ENCODE data around the gene CTNNA2. TPM values are rescaled to one million over a fixed set of nuclear protein-coding genes. Genes with fewer than 3 reads are reported as not detected.

Gene CTNNA2
- total RNA-seq, 1 experiment from 2014 or later, result not detected

GRCh38 chr2:80377071-80377470 lies 864.2 kb downstream of the CTNNA2 start:
- DNase-seq, result no peak

GRCh38 chr2:80380736-80381135 lies 867.9 kb downstream of the CTNNA2 start:
- no peaks in the 10 kb centered on the region for H3F3A ChIP-seq (ENCODE audit: insufficient read depth, low read depth)
- H4K20me1 ChIP-seq (ENCODE audit: insufficient read depth), result no peaks in the 10 kb centered on the region
- H3K4me3 ChIP-seq, result no peak overlapping the region
- H3K79me2 ChIP-seq (ENCODE audit: low read depth), result no peaks in the 10 kb centered on the region
- no peak for DNase-seq
- CTCF ChIA-PET, result no interaction called here
- H3K27me3 ChIP-seq (ENCODE audit: insufficient read depth, low read depth), result 0 out of 2 replicates have a peak, but pooled peaks cover 5% of the 10 kb centered on the region
- H3K9me3 ChIP-seq (ENCODE audit: insufficient read depth, low read depth), result no peaks in the 10 kb centered on the region
- no peak overlapping the region for H3K4me2 ChIP-seq
- intact Hi-C loops (cut with micrococcal nuclease; ENCODE audit: unreplicated experiment), result no loop called here
- H3K27ac ChIP-seq, result no peak overlapping the region
- no TSS peak for BruUV-seq (replicated peaks)
- no peak for TF ChIP-seq EZH2 (IDR thresholded peaks at IDR 0.05; ENCODE audit: low read depth)
- no peak for TF ChIP-seq CTCF (conservative IDR thresholded peaks at IDR 0.05)
- H2AFZ ChIP-seq, result no peak overlapping the region
- H3K4me1 ChIP-seq (replicated peaks; ENCODE audit: insufficient read depth), result no peaks in the 10 kb centered on the region
- POLR2A ChIA-PET (ENCODE audit: unreplicated experiment), result no interaction called here
- H3K9me2 ChIP-seq (ENCODE audit: insufficient read depth), result no peaks in the 10 kb centered on the region
- H3K36me3 ChIP-seq (ENCODE audit: low read depth), result no peaks in the 10 kb centered on the region

More at GRCh38 chr2:80377071-80377470, 864.2 kb downstream of the CTNNA2 start:
- no peaks in the 10 kb centered on the region for H3F3A ChIP-seq (ENCODE audit: insufficient read depth, low read depth)
- intact Hi-C loops (cut with micrococcal nuclease; ENCODE audit: unreplicated experiment), result no loop called here
- H2AFZ ChIP-seq, result no peak overlapping the region
- H3K27ac ChIP-seq, result no peak overlapping the region
- ChIA-PET POLR2A (ENCODE audit: unreplicated experiment) (no interaction called here), CTCF (no interaction called here)
- no peaks in the 10 kb centered on the region for H3K79me2 ChIP-seq (ENCODE audit: low read depth)
- no peaks in the 10 kb centered on the region for H3K9me3 ChIP-seq (ENCODE audit: insufficient read depth, low read depth)
- no peaks in the 10 kb centered on the region for H3K36me3 ChIP-seq (ENCODE audit: low read depth)
- BruUV-seq (replicated peaks), result no TSS peak
- 0 out of 2 replicates have a peak, but pooled peaks cover 5% of the 10 kb centered on the region for H3K27me3 ChIP-seq (ENCODE audit: insufficient read depth, low read depth)
- no peaks in the 10 kb centered on the region for H3K9me2 ChIP-seq (ENCODE audit: insufficient read depth)
- H4K20me1 ChIP-seq (ENCODE audit: insufficient read depth), result no peaks in the 10 kb centered on the region
- no peak overlapping the region for H3K4me3 ChIP-seq
- H3K4me1 ChIP-seq (replicated peaks; ENCODE audit: insufficient read depth), result no peaks in the 10 kb centered on the region
- TF ChIP-seq EZH2 (IDR thresholded peaks at IDR 0.05; ENCODE audit: low read depth), result no peak
- TF ChIP-seq CTCF (conservative IDR thresholded peaks at IDR 0.05), result no peak
- no peak overlapping the region for H3K4me2 ChIP-seq

- Histone ChIP-seq H3K4me3 (no peak overlapping the region), H3K9me3 (ENCODE audit: insufficient read depth, low read depth) (no peaks in the 10 kb centered on the region), H3K27ac (no peak overlapping the region), H3F3A (ENCODE audit: insufficient read depth, low read depth) (no peaks in the 10 kb centered on the region), H3K27me3 (ENCODE audit: insufficient read depth, low read depth) (0 out of 2 replicates have a peak, but pooled peaks cover 5% of the 10 kb centered on the region), H3K4me2 (no peak overlapping the region), H3K4me1 (replicated peaks; ENCODE audit: insufficient read depth) (no peaks in the 10 kb centered on the region), H3K9me2 (ENCODE audit: insufficient read depth) (no peaks in the 10 kb centered on the region), H3K36me3 (ENCODE audit: low read depth) (no peaks in the 10 kb centered on the region), H3K79me2 (ENCODE audit: low read depth) (no peaks in the 10 kb centered on the region), H2AFZ (no peak overlapping the region), H4K20me1 (ENCODE audit: insufficient read depth) (no peaks in the 10 kb centered on the region)
- ChIA-PET CTCF (no interaction called here), POLR2A (ENCODE audit: unreplicated experiment) (no interaction called here)
- no TSS peak for BruUV-seq (replicated peaks)
- intact Hi-C loops (cut with micrococcal nuclease; ENCODE audit: unreplicated experiment), result no loop called here
- no peak for DNase-seq
- TF ChIP-seq CTCF (conservative IDR thresholded peaks at IDR 0.05) (no peak), EZH2 (IDR thresholded peaks at IDR 0.05; ENCODE audit: low read depth) (no peak)
Measured at GRCh38 chr2:80381666-80382065, 868.8 kb downstream of the CTNNA2 start.

All from PC-9 (cell line).